ENCODE measurements around the gene TRAF3IP1. TPM values are rescaled to one million over a fixed set of nuclear protein-coding genes. Genes with fewer than 3 reads are reported as not detected.

Gene TRAF3IP1
- total RNA-seq, 1 donor from 2014 or later, result 21.7 TPM

DNA sequence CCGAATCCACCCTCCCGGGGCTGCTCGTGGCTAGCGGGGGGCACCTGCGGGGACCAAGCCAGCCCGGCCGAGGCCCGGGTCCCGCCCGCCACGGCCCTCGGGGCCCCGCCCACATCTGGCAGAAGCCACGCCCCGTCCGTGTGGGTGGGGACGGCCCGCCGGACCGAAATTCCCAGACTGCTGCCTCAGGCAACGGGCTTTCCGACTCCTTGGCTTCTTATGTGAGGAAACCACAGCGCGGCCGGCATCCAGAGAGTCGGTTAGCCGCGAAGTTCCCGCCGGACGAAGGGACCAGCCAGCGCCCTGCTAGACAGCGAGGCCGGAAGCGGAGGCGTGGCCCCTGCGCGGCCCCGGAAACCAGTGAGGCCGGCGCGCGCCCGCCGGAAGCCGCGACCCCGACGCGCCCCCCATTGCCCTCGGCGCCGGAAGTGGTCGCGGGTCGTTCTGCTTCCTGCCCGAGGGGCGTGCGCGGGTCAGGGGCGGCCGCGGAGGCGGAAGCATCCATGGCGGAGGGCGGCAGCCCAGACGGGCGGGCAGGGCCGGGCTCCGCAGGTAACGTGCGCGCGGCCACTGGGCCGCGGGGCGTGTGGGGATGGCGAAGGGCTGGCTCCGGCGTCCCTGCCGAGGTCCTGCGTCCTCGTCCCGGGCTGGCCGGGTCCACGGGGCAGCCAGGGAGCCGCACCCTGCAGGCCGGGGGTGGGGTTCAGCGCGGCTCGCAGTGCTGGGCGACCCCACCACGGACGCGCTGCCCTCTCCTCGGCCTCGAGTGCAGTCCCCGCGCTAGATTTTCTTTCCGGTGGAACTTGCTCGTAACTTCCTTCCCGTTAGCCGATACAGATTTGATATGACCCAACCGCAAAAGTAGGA is 106.5 kb downstream of the TRAF3IP1 start, which contains the start of gene ASB1:
ASB1 (plus strand) TSS at position 360 of the 867 bp plus-strand sequence; CDS start at position 504, 144 bp downstream.
- DNase-seq, result peak; percentile 88
- intact Hi-C loops (cut with DNase I), result no loop called here
- H3K27me3 ChIP-seq (ENCODE audit: low read depth), result no peaks in the 10 kb centered on the region

GRCh38 chr2:238427435-238428162 is 107.3 kb downstream of the TRAF3IP1 start:
- DNase-seq (no peak), ATAC-seq (peak in 1 of 2 donors; percentile 46)
- peak overlapping the region; percentile 93 for H3K27ac ChIP-seq
- intact Hi-C loops (cut with DNase I), result no loop called here
- TF ChIP-seq, protein P1, sequence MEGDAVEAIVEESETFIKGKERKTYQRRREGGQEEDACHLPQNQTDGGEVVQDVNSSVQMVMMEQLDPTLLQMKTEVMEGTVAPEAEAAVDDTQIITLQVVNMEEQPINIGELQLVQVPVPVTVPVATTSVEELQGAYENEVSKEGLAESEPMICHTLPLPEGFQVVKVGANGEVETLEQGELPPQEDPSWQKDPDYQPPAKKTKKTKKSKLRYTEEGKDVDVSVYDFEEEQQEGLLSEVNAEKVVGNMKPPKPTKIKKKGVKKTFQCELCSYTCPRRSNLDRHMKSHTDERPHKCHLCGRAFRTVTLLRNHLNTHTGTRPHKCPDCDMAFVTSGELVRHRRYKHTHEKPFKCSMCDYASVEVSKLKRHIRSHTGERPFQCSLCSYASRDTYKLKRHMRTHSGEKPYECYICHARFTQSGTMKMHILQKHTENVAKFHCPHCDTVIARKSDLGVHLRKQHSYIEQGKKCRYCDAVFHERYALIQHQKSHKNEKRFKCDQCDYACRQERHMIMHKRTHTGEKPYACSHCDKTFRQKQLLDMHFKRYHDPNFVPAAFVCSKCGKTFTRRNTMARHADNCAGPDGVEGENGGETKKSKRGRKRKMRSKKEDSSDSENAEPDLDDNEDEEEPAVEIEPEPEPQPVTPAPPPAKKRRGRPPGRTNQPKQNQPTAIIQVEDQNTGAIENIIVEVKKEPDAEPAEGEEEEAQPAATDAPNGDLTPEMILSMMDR (IDR thresholded peaks at IDR 0.05), result no peak
- H3K36me3 ChIP-seq, result no peaks in the 10 kb centered on the region
- no peaks in the 10 kb centered on the region for H3K27me3 ChIP-seq (ENCODE audit: low read depth)
- H3K9me3 ChIP-seq, result no peaks in the 10 kb centered on the region
- peak overlapping the region; percentile 92 for H3K4me3 ChIP-seq
- peaks cover 27% of the 10 kb centered on the region for H3K4me1 ChIP-seq

More for the DNA sequence above, 106.5 kb downstream of the TRAF3IP1 start, which contains the start of gene ASB1:
- ATAC-seq, result peak; percentile 90 to 95
- H3K27ac ChIP-seq, result peak within 1 kb of the TSS; percentile 93
- TF ChIP-seq, protein P1 (IDR thresholded peaks at IDR 0.05), result no peak
- peaks cover 27% of the 10 kb centered on the region for H3K4me1 ChIP-seq
- H3K36me3 ChIP-seq, result no peaks in the 10 kb centered on the region
- H3K4me3 ChIP-seq, result peak within 1 kb of the TSS; percentile 92
- H3K9me3 ChIP-seq, result no peaks in the 10 kb centered on the region

DNA sequence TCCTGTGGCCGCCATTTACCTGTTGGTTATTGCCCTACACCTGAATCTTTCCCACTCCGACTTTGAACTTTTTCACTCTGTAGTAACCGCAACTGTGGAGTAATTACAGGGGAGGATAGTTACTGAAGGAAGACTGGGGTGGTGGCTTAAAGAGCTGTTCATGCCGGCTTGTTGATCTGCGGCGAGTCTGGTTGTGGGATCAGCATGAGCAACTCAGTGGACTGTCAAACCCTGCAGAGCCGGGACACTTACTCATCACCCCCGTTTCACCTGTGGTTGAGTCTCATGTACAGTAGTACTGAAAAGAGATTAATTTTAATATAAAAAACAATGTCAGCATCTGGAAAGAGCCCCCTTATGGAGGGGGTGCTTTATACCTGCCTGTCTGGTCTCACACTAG is 108.5 kb downstream of the TRAF3IP1 start:
- H3K4me1 ChIP-seq, result peaks cover 27% of the 10 kb centered on the region
- H3K36me3 ChIP-seq, result peaks cover 10% of the 10 kb centered on the region
- DNase-seq, result no peak
- H3K4me3 ChIP-seq, result no peak overlapping the region
- TF ChIP-seq, protein P1 (IDR thresholded peaks at IDR 0.05), result no peak
- no peak for ATAC-seq
- intact Hi-C loops (cut with DNase I), result no loop called here
- no peaks in the 10 kb centered on the region for H3K27me3 ChIP-seq (ENCODE audit: low read depth)
- H3K27ac ChIP-seq, result no peak overlapping the region
- H3K9me3 ChIP-seq, result no peaks in the 10 kb centered on the region

DNA sequence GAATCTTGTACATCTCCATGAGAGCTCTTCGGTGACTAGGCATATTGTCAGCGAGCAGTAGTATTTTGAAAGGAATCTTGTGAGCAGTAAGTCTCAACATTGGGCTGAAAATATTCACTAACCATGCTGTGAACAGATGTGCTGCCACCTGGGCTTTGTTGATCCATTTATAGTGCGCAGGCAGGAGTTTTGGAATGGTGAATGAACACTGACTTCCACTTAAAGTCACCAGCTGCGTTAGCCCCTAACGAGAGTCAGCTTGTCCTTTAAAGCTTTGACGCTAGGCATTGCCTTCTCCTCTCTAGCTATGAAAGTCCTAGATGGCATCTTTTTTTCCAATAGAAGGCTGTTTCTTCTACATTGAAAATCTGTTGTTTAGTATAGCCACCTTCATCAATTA is 110.5 kb downstream of the TRAF3IP1 start:
- H3K9me3 ChIP-seq, result no peaks in the 10 kb centered on the region
- TF ChIP-seq, protein P1 (IDR thresholded peaks at IDR 0.05), result no peak
- intact Hi-C loops (cut with DNase I), result no loop called here
- ATAC-seq (no peak), DNase-seq (no peak)
- no peak overlapping the region for H3K4me3 ChIP-seq
- no peak overlapping the region for H3K27ac ChIP-seq
- H3K27me3 ChIP-seq (ENCODE audit: low read depth), result no peaks in the 10 kb centered on the region
- peaks cover 29% of the 10 kb centered on the region for H3K36me3 ChIP-seq
- H3K4me1 ChIP-seq, result peaks cover 24% of the 10 kb centered on the region

DNA sequence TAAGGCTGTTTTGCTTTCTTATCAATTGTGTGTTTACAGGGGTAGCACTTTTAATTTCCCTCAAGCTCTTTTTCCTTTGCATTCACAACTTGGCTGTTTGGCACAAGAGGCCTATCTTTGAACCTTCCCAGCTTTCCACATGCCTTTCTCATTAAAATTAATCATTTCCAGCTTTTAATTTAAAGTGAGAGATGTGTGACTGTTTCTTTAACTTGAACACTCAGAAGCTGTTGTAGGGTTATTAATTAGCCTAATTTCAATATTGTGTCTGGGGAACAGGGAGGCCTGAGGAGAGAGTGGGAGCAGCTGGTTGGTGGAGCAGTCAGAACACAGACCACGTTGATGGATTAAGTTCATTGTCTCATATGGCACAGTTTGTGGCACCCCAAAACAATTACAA is 111.1 kb downstream of the TRAF3IP1 start:
- Histone ChIP-seq H3K27me3 (ENCODE audit: low read depth) (no peaks in the 10 kb centered on the region), H3K4me3 (no peak overlapping the region), H3K36me3 (peaks cover 34% of the 10 kb centered on the region), H3K9me3 (no peaks in the 10 kb centered on the region), H3K27ac (no peak overlapping the region), H3K4me1 (peaks cover 19% of the 10 kb centered on the region)
- no peak for ATAC-seq
- no peak for DNase-seq
- intact Hi-C loops (cut with DNase I), result no loop called here
- TF ChIP-seq, protein P1 (IDR thresholded peaks at IDR 0.05), result no peak
